HepG2 (cell line): Measurements from ENCODE around the gene ABHD4. TPM values are rescaled to one million over a fixed set of nuclear protein-coding genes. Genes with fewer than 3 reads are reported as not detected.

Source experiments
- CCDC6 ChIP-seq: sonication (generic); formaldehyde crosslinking; IDR thresholded peaks from 2 replicates; pipeline ENCODE4 v1.8.1; 2022; ENCODE audit warnings: mild to moderate bottlenecking, missing genetic modification reagents, moderate library complexity
- CEBPG ChIP-seq: IDR thresholded peaks from 2 replicates; pipeline ENCODE4 v1.6.1; 2016
- GTF3A ChIP-seq: sonication (generic); formaldehyde crosslinking; conservative IDR thresholded peaks from 2 replicates; pipeline ENCODE4 v1.4.0; 2020; ENCODE audit warnings: mild to moderate bottlenecking, missing genetic modification reagents
- HDAC6 ChIP-seq: fragments of 200-600 bp; sonication (generic); IDR thresholded peaks from 2 replicates; pipeline ENCODE4 v1.7.0; 2017; ENCODE audit warnings: mild to moderate bottlenecking, antibody characterized with exemption, low read length, low read depth
- HOXD1 ChIP-seq: sonication (generic); formaldehyde crosslinking; IDR thresholded peaks from 2 replicates; pipeline ENCODE4 v1.5.0; 2020; ENCODE audit warnings: missing genetic modification reagents
- KDM3A ChIP-seq: IDR thresholded peaks from 2 replicates; pipeline ENCODE4 v1.6.1; 2018; ENCODE audit warnings: low read depth, missing compliant biosample characterization
- KDM5A ChIP-seq: fragments of 200-600 bp; sonication (generic); IDR thresholded peaks from 2 replicates; pipeline ENCODE4 v1.7.0; 2018; ENCODE audit warnings: antibody characterized with exemption, mild to moderate bottlenecking, low read length, borderline replicate concordance
- NR2C2 ChIP-seq: sonication (generic); formaldehyde crosslinking; IDR thresholded peaks from 2 replicates; pipeline ENCODE4 v1.4.0; 2020; ENCODE audit warnings: missing genetic modification reagents, mild to moderate bottlenecking, moderate library complexity, borderline replicate concordance
- SATB2 ChIP-seq: sonication (generic); formaldehyde crosslinking; IDR thresholded peaks from 2 replicates; pipeline ENCODE4 v1.5.0; 2020; ENCODE audit warnings: missing genetic modification reagents
- TBX2 ChIP-seq: sonication (generic); formaldehyde crosslinking; IDR thresholded peaks from 2 replicates; pipeline ENCODE4 v1.5.0; 2020; ENCODE audit warnings: missing genetic modification reagents, mild to moderate bottlenecking, borderline replicate concordance
- ZBTB1 ChIP-seq: sonication (generic); formaldehyde crosslinking; IDR thresholded peaks from 2 replicates; pipeline ENCODE4 v1.4.0; 2020; ENCODE audit warnings: missing genetic modification reagents, borderline replicate concordance
- ZBTB20 ChIP-seq: sonication (generic); formaldehyde crosslinking; IDR thresholded peaks from 2 replicates; pipeline ENCODE4 v1.8.1; 2023; ENCODE audit warnings: missing genetic modification reagents, low read depth, mild to moderate bottlenecking, borderline replicate concordance
- ZKSCAN5 ChIP-seq: sonication (generic); formaldehyde crosslinking; IDR thresholded peaks from 2 replicates; pipeline ENCODE4 v1.5.1; 2020; ENCODE audit warnings: mild to moderate bottlenecking, missing genetic modification reagents
- ZMYM2 ChIP-seq: sonication (generic); formaldehyde crosslinking; IDR thresholded peaks from 2 replicates; pipeline ENCODE4 v1.8.0; 2022; ENCODE audit warnings: mild to moderate bottlenecking, missing genetic modification reagents
- ZNF136 ChIP-seq: sonication (generic); formaldehyde crosslinking; IDR thresholded peaks from 2 replicates; pipeline ENCODE4 v1.8.1; 2022; ENCODE audit warnings: low read depth, mild to moderate bottlenecking, moderate library complexity, missing genetic modification reagents
- ZNF431 ChIP-seq: sonication (generic); formaldehyde crosslinking; IDR thresholded peaks from 2 replicates; pipeline ENCODE4 v1.9.0; 2022; ENCODE audit warnings: missing genetic modification reagents, low read depth, mild to moderate bottlenecking, borderline replicate concordance
- ZNF446 ChIP-seq: sonication (generic); formaldehyde crosslinking; IDR thresholded peaks from 2 replicates; pipeline ENCODE4 v1.5.0; 2020; ENCODE audit warnings: mild to moderate bottlenecking, missing genetic modification reagents
- ZNF451 ChIP-seq: sonication (generic); formaldehyde crosslinking; IDR thresholded peaks from 2 replicates; pipeline ENCODE4 v1.5.0; 2020; ENCODE audit warnings: mild to moderate bottlenecking, missing genetic modification reagents
- ZNF75D ChIP-seq: sonication (generic); formaldehyde crosslinking; IDR thresholded peaks from 2 replicates; pipeline ENCODE4 v1.8.1; 2023; ENCODE audit warnings: missing genetic modification reagents, mild to moderate bottlenecking, borderline replicate concordance
- ZNF878 ChIP-seq: sonication (generic); formaldehyde crosslinking; IDR thresholded peaks from 2 replicates; pipeline ENCODE4 v1.8.1; 2023; ENCODE audit warnings: mild to moderate bottlenecking, missing genetic modification reagents, moderate library complexity
- polyA plus RNA-seq, 8 experiments: library from polyadenylated mRNA; depleted of rRNA in 3 of 8; stranded (reverse) in 7 of 8; unstranded in 1 of 8; fragments of >200 nt; fragmentation: Illumina TruSeq in 4 of 8; extraction: Trizol in 4 of 8; gene quantifications; 2 replicates each; pipeline versions ENCODE4 v1.2.1 to v1.2.3, GENCODE V29; 2011 to 2016; ENCODE audit warnings: low read depth in 4 of 8, missing spikeins in 1 of 8, mixed read lengths in 1 of 8; ENCODE audit not compliant: insufficient read depth in 1 of 8
- total RNA-seq, 5 experiments: library from RNA; depleted of rRNA; stranded (reverse); fragments of >200 nt; fragmentation: Illumina TruSeq; extraction: Trizol; gene quantifications; 2 replicates each; pipeline ENCODE4 v1.2.3, GENCODE V29; 2016; ENCODE audit warnings: low read depth in 1 of 5
- TF ChIP-seq, protein P1 (sequence below): sonication (generic); formaldehyde crosslinking; IDR thresholded peaks from 2 replicates; pipeline ENCODE4 v1.9.0; 2021; ENCODE audit warnings: missing genetic modification reagents, borderline replicate concordance
- TF ChIP-seq, protein P2 (sequence below): sonication (generic); formaldehyde crosslinking; IDR thresholded peaks from 2 replicates; pipeline ENCODE4 v1.4.0; 2020; ENCODE audit warnings: missing genetic modification reagents
- TF ChIP-seq, protein P3 (sequence below): sonication (generic); formaldehyde crosslinking; IDR thresholded peaks from 2 replicates; pipeline ENCODE4 v1.4.0; 2020; ENCODE audit warnings: missing genetic modification reagents, borderline replicate concordance

Gene ABHD4
- total and polyA plus RNA-seq, 2 of the 13 experiments (the other 11 are each of a cell fraction or from before 2014, with no cell fraction given): 16.1 to 47.5 TPM

DNA sequence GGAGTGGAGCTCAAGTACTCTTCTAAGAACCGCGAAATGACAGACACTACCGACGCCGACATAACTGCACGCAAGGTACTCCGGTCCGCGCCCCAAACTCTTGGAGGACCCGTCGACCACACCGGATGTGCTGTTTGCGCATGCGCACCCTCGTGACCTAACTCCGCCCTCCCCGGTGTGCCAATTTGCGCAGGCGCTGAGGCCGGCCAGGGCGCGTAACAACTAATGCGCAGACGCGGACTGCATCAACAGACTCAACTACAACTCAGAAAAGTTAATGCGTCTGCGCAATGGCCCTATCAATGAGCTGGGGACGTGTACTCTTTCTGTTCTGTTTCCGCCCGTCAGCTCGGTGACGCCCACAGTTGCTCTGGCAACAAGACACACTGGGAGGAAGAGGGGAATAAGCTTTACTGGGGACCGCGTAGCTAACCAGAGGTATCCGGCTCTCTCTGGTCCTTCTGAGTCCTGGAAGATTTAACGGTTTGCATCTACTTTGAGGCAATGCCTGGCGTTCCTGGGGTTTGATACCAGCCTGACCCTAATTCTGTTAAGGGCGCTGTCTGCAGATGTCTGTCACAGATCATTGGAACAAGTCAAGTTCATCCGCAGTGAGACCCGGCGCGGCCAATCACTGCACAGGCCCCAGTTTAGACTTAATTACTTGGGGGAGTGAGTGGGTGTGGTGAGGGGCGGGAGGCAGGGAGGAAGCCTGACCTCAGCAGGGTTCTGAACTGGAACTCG is 8.8 kb upstream of the ABHD4 start, which contains the start of gene DAD1 (continued):
- TF ChIP-seq, protein P1, sequence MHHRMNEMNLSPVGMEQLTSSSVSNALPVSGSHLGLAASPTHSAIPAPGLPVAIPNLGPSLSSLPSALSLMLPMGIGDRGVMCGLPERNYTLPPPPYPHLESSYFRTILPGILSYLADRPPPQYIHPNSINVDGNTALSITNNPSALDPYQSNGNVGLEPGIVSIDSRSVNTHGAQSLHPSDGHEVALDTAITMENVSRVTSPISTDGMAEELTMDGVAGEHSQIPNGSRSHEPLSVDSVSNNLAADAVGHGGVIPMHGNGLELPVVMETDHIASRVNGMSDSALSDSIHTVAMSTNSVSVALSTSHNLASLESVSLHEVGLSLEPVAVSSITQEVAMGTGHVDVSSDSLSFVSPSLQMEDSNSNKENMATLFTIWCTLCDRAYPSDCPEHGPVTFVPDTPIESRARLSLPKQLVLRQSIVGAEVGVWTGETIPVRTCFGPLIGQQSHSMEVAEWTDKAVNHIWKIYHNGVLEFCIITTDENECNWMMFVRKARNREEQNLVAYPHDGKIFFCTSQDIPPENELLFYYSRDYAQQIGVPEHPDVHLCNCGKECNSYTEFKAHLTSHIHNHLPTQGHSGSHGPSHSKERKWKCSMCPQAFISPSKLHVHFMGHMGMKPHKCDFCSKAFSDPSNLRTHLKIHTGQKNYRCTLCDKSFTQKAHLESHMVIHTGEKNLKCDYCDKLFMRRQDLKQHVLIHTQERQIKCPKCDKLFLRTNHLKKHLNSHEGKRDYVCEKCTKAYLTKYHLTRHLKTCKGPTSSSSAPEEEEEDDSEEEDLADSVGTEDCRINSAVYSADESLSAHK (CRISPR knock-in tag): peak; percentile 87; the same call in 1 of the 2 replicates
- peak; percentile 73; the same call in 1 of the 2 replicates for TF ChIP-seq ZBTB20 (CRISPR knock-in tag)
- TF ChIP-seq HDAC6: no peak
- no peak for TF ChIP-seq ZMYM2 (CRISPR knock-in tag)
- peak; percentile 44; the same call in 1 of the 2 replicates for TF ChIP-seq ZKSCAN5
- TF ChIP-seq, protein P2, sequence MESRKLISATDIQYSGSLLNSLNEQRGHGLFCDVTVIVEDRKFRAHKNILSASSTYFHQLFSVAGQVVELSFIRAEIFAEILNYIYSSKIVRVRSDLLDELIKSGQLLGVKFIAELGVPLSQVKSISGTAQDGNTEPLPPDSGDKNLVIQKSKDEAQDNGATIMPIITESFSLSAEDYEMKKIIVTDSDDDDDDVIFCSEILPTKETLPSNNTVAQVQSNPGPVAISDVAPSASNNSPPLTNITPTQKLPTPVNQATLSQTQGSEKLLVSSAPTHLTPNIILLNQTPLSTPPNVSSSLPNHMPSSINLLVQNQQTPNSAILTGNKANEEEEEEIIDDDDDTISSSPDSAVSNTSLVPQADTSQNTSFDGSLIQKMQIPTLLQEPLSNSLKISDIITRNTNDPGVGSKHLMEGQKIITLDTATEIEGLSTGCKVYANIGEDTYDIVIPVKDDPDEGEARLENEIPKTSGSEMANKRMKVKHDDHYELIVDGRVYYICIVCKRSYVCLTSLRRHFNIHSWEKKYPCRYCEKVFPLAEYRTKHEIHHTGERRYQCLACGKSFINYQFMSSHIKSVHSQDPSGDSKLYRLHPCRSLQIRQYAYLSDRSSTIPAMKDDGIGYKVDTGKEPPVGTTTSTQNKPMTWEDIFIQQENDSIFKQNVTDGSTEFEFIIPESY: peak; percentile 42; the same call in 1 of the 2 replicates
- 0 out of 2 replicates have a peak, but pooled peaks have one; percentile 77 for TF ChIP-seq ZBTB1 (CRISPR knock-in tag)
- TF ChIP-seq ZNF431 (CRISPR knock-in tag): no peak; the same call in 1 of the 2 replicates
- TF ChIP-seq, protein P3, sequence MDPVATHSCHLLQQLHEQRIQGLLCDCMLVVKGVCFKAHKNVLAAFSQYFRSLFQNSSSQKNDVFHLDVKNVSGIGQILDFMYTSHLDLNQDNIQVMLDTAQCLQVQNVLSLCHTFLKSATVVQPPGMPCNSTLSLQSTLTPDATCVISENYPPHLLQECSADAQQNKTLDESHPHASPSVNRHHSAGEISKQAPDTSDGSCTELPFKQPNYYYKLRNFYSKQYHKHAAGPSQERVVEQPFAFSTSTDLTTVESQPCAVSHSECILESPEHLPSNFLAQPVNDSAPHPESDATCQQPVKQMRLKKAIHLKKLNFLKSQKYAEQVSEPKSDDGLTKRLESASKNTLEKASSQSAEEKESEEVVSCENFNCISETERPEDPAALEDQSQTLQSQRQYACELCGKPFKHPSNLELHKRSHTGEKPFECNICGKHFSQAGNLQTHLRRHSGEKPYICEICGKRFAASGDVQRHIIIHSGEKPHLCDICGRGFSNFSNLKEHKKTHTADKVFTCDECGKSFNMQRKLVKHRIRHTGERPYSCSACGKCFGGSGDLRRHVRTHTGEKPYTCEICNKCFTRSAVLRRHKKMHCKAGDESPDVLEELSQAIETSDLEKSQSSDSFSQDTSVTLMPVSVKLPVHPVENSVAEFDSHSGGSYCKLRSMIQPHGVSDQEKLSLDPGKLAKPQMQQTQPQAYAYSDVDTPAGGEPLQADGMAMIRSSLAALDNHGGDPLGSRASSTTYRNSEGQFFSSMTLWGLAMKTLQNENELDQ: peak; percentile 91; the same call in 1 of the 2 replicates
- TF ChIP-seq GTF3A: no peak; the same call in 1 of the 2 replicates
- peak; percentile 42; the same call in 1 of the 2 replicates for TF ChIP-seq HOXD1
- peak; percentile 61 for TF ChIP-seq CEBPG (CRISPR knock-in tag)
- no peak for TF ChIP-seq ZNF446
- peak; percentile 59; the same call in 1 of the 2 replicates for TF ChIP-seq ZNF451 (CRISPR knock-in tag)
- TF ChIP-seq KDM5A: peak; percentile 73; the same call in 1 of the 2 replicates
- TF ChIP-seq KDM3A (CRISPR knock-in tag): no peak
- TF ChIP-seq SATB2 (CRISPR knock-in tag): no peak
- peak; percentile 56; the same call in 1 of the 2 replicates for TF ChIP-seq CCDC6
- TF ChIP-seq NR2C2: peak; percentile 88
- TF ChIP-seq ZNF75D: no peak
- no peak; the same call in 1 of the 2 replicates for TF ChIP-seq ZNF136 (CRISPR knock-in tag)
- TF ChIP-seq TBX2 (CRISPR knock-in tag): peak; percentile 78
- no peak for TF ChIP-seq ZNF878 (CRISPR knock-in tag)
